Thyroid gland (tissue), 4 donors: Measurements from ENCODE around the gene INTS11.

Experiments
- CTCF ChIP-seq, 6 experiments: fragments of 200-600 bp in 3 of 6; fragments of 450-650 bp in 3 of 6; sonication (generic) in 3 of 6; IDR thresholded peaks; one replicate each; pipeline ENCODE4 v1.5.1; 2016 to 2019; ENCODE audit warnings: antibody characterized with exemption in 6 of 6, mild to moderate bottlenecking in 2 of 6, inconsistent platforms in 1 of 6, moderate library complexity in 1 of 6
- POLR2A ChIP-seq, 2 donors: fragments of 450-650 bp; IDR thresholded peaks; one replicate each; pipeline ENCODE4 v1.6.1; 2017; ENCODE audit warnings: antibody characterized with exemption in 2 of 2, mild to moderate bottlenecking in 2 of 2, moderate library complexity in 1 of 2

- no peak for TF ChIP-seq POLR2A (IDR thresholded peaks at IDR 0.05)
- TF ChIP-seq CTCF (IDR thresholded peaks at IDR 0.05), result no peak
Measured at GRCh38 chr1:1335283-1335682, 10.8 kb upstream of the INTS11 start.
